OCI-LY1 (cell line): ENCODE measurements around the gene HECW1.
A peak's percentile ranks its signal among the peaks of the same experiment; 100 is the strongest.

ENCODE experiments used
- H2AFZ ChIP-seq: fragments of 200-600 bp; sonication (generic), shearing (Covaris generic); 2 replicates; pipeline ENCODE4 v1.6.0; 2014; ENCODE audit warnings: antibody characterized with exemption, mild to moderate bottlenecking, low read length
- H3F3A ChIP-seq: fragments of 200-600 bp; sonication (generic), shearing (Covaris generic); 2 replicates; pipeline ENCODE4 v1.6.0; 2014; ENCODE audit warnings: mild to moderate bottlenecking, antibody characterized with exemption, low read length, moderate library complexity; ENCODE audit not compliant: insufficient read depth
- H3K27ac ChIP-seq: fragments of 200-600 bp; sonication (generic); 2 replicates; pipeline ENCODE4 v1.5.1; 2014; ENCODE audit warnings: low read length, mixed run types, mild to moderate bottlenecking, low read depth; ENCODE audit not compliant: poor library complexity, severe bottlenecking
- H3K27me3 ChIP-seq: fragments of 200-600 bp; sonication (generic); 2 replicates; pipeline ENCODE4 v1.6.0; 2014; ENCODE audit warnings: antibody characterized with exemption, mild to moderate bottlenecking, low read length, moderate library complexity; ENCODE audit not compliant: insufficient read depth
- H3K36me3 ChIP-seq: fragments of 200-600 bp; sonication (generic); 2 replicates; pipeline ENCODE4 v1.6.1; 2014; ENCODE audit warnings: mild to moderate bottlenecking, antibody characterized with exemption, low read length, moderate library complexity, mixed read lengths; ENCODE audit not compliant: insufficient read depth
- H3K4me1 ChIP-seq: fragments of 200-600 bp; sonication (generic); 2 replicates; pipeline ENCODE4 v1.5.1; 2014; ENCODE audit warnings: mild to moderate bottlenecking, low read length, moderate library complexity; ENCODE audit not compliant: insufficient read depth, severe bottlenecking
- H3K4me2 ChIP-seq: fragments of 200-600 bp; sonication (generic), shearing (Covaris generic); 2 replicates; pipeline ENCODE4 v1.6.1; 2014; ENCODE audit warnings: low read length
- H3K4me3 ChIP-seq: fragments of 200-600 bp; sonication (generic); 2 replicates; pipeline ENCODE4 v1.5.1; 2014; ENCODE audit warnings: low read length, low read depth, mild to moderate bottlenecking, mixed read lengths; ENCODE audit not compliant: poor library complexity, severe bottlenecking
- H3K79me2 ChIP-seq: fragments of 200-600 bp; shearing (Covaris generic); 2 replicates; pipeline ENCODE4 v1.6.1; 2016; ENCODE audit warnings: mixed run types, low read length, mixed read lengths; ENCODE audit not compliant: insufficient read depth
- H3K9ac ChIP-seq: fragments of 200-600 bp; sonication (generic), shearing (Covaris generic); 2 replicates; pipeline ENCODE4 v1.6.1; 2014; ENCODE audit warnings: mild to moderate bottlenecking, low read length, mixed read lengths
- H3K9me2 ChIP-seq: fragments of 200-600 bp; sonication (generic), shearing (Covaris generic); 2 replicates; pipeline ENCODE4 v1.6.1; 2014; ENCODE audit warnings: low read depth, mild to moderate bottlenecking, low read length, mixed read lengths
- H3K9me3 ChIP-seq: fragments of 200-600 bp; shearing (Covaris generic); 2 replicates; pipeline ENCODE4 v1.6.1; 2014; ENCODE audit warnings: low read length, mixed read lengths
- H4K20me1 ChIP-seq: fragments of 200-600 bp; sonication (generic), shearing (Covaris generic); 2 replicates; pipeline ENCODE4 v1.6.0; 2016; ENCODE audit warnings: mild to moderate bottlenecking, low read length; ENCODE audit not compliant: insufficient read depth
- EZH2 ChIP-seq: fragments of 200-600 bp; sonication (generic), shearing (Covaris generic); IDR thresholded peaks from 2 replicates; pipeline ENCODE4 v1.8.0; 2017; ENCODE audit warnings: borderline replicate concordance, mixed run types, mild to moderate bottlenecking, antibody characterized with exemption, low read length, moderate library complexity, mixed read lengths
- TF ChIP-seq, protein P1 (sequence below): fragments of 200-600 bp; sonication (generic), shearing (Covaris generic); IDR thresholded peaks from 2 replicates; pipeline ENCODE4 v1.5.1; 2017; ENCODE audit warnings: mild to moderate bottlenecking, antibody characterized with exemption, low read length, moderate library complexity, mixed read lengths

HECW1 gene

DNA sequence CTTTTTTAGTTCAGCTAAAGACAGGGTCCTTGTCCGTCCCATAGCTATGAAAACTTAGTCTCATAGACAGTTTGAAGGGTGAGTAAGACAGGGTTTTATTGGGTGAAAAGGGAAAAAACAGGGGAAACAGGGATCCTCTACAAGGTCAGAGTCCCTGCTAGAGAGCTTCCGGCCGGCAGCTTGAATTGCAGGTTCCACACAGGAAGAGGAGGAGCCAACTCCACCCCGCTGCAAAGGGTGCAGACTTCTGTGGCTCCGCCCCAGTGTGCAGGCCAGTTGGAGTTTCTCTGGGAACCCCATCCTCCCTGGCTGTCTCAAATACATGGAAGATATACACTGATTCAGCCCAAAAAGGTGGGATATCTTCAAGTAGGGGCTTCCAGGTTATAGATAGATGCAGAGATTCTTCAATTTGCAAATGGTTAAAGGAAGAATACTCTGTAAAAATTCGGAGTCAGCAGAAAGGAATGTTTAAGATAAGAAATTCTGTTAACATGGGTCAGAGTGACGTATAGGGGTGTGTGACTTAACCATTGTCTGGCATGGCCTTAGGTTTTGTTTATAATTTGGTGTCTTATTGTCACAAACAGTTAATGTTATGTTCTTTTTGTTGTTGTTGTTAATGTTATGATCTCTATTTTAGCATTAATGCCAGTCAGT lies 34.6 kb upstream of the HECW1 start:
- Histone ChIP-seq H3K27ac (no peak overlapping the region), H3K9me2 (no peaks in the 10 kb centered on the region), H4K20me1 (no peaks in the 10 kb centered on the region), H2AFZ (peak overlapping the region; percentile 54; the same call in 1 of the 2 replicates), H3K4me1 (no peaks in the 10 kb centered on the region), H3K36me3 (no peaks in the 10 kb centered on the region), H3K9ac (no peak overlapping the region), H3K4me2 (no peak overlapping the region; the same call in 1 of the 2 replicates), H3K27me3 (no peaks in the 10 kb centered on the region), H3F3A (no peaks in the 10 kb centered on the region), H3K4me3 (no peak overlapping the region), H3K79me2 (no peaks in the 10 kb centered on the region), H3K9me3 (no peaks in the 10 kb centered on the region; the same call in 1 of the 2 replicates)
- TF ChIP-seq EZH2, result no peak
- TF ChIP-seq, protein P1, sequence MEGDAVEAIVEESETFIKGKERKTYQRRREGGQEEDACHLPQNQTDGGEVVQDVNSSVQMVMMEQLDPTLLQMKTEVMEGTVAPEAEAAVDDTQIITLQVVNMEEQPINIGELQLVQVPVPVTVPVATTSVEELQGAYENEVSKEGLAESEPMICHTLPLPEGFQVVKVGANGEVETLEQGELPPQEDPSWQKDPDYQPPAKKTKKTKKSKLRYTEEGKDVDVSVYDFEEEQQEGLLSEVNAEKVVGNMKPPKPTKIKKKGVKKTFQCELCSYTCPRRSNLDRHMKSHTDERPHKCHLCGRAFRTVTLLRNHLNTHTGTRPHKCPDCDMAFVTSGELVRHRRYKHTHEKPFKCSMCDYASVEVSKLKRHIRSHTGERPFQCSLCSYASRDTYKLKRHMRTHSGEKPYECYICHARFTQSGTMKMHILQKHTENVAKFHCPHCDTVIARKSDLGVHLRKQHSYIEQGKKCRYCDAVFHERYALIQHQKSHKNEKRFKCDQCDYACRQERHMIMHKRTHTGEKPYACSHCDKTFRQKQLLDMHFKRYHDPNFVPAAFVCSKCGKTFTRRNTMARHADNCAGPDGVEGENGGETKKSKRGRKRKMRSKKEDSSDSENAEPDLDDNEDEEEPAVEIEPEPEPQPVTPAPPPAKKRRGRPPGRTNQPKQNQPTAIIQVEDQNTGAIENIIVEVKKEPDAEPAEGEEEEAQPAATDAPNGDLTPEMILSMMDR, result no peak

DNA sequence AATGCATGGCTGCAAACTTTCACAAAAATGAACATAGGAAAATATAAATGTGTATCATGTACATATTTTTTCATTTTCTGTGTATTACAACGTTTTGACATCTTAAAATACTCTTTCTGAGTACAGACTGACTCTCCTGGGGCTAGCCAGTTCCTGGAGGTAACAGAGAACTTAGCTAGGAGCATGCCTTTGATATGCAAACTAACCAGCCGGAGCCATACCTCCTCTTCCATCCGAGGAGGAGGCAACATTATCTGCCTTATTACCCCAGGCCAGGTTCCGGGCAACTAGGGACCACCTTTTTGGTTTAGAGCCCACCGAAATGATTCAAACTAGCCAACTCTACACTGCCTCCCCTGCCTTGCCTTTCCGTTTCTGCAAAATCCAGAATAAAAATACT lies 33.7 kb upstream of the HECW1 start:
- Histone ChIP-seq H3K4me3 (no peak overlapping the region), H3K27me3 (no peaks in the 10 kb centered on the region), H4K20me1 (no peaks in the 10 kb centered on the region), H3K4me1 (no peaks in the 10 kb centered on the region), H3F3A (no peaks in the 10 kb centered on the region), H2AFZ (no peak overlapping the region), H3K9me3 (no peaks in the 10 kb centered on the region; the same call in 1 of the 2 replicates), H3K9ac (no peak overlapping the region), H3K27ac (no peak overlapping the region), H3K36me3 (no peaks in the 10 kb centered on the region), H3K9me2 (no peaks in the 10 kb centered on the region), H3K79me2 (no peaks in the 10 kb centered on the region), H3K4me2 (no peak overlapping the region)
- no peak for TF ChIP-seq EZH2
- TF ChIP-seq, protein P1, result no peak

DNA sequence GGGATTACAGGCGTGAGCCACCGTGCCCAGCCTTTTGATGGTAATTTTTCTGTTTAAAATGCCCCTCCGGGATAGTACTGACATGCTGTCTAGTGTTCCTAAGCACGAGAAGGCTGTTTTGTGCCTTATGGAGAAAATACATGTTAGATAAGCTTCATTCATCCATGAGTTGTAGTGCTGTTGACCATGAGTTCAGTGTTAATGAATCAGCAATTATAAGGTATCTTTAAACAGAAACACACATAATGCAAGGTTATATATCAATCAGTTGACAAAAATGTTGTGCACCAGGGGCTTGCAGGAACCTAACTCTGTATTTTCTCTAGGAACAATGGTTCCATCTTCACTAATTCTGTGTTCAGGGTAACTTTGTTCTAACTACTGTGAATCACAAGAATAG lies 30.8 kb upstream of the HECW1 start:
- TF ChIP-seq, protein P1, result no peak
- TF ChIP-seq EZH2, result no peak
- no peaks in the 10 kb centered on the region for H3K27me3 ChIP-seq
- no peaks in the 10 kb centered on the region for H3K79me2 ChIP-seq
- no peaks in the 10 kb centered on the region for H4K20me1 ChIP-seq
- H3K9me2 ChIP-seq, result no peaks in the 10 kb centered on the region
- H3F3A ChIP-seq, result no peaks in the 10 kb centered on the region
- H3K4me1 ChIP-seq, result no peaks in the 10 kb centered on the region
- no peak overlapping the region for H3K4me2 ChIP-seq
- H3K9ac ChIP-seq, result no peak overlapping the region
- no peaks in the 10 kb centered on the region; the same call in 1 of the 2 replicates for H3K9me3 ChIP-seq
- no peak overlapping the region for H3K4me3 ChIP-seq
- H3K36me3 ChIP-seq, result no peaks in the 10 kb centered on the region
- H2AFZ ChIP-seq, result no peak overlapping the region
- no peak overlapping the region for H3K27ac ChIP-seq
